ENCODE data around the gene KLF13.
A peak's percentile ranks its signal among the peaks of the same experiment; 100 is the strongest.

The KLF13 gene

DNA sequence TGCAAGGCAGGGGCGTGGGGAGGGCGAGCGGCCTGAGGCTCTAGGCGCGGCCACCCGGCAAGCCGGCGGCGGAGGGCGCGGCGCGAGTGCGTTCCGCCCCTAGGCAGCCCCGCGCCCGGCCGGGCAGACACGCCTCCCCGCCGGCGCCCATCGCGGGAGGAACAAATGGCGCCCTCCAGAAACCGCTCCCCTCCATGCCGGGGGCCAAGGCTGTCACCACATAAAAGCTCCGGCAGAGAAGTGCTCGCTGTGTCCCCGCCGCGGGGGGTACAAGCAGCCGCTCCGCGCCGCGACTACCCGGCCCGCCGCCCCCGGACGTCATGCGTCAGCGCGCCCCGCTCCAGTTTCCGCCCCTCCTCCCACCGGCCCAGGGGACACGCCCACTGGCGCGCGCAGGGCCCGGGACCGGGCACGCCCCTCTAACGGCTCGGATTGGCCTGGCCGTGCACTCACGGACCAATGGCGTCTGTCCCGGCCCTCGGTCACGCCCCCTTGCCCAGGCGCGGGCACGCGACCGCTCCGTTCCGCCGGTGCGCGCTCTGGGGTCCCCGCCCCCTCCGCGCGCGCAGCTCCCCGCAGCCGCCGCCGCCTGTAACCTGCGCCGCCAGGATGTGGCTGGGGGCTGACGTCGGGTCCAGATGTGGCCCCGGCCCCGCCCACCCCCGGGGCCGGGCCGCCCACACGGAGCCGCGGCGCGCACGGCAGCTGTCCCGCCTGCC, at the start of gene KLF13:
KLF13 (plus strand) TSS at position 680 of the 719 bp plus-strand sequence. CDS start 378 bp downstream, outside the sequence.
- peak; percentile 81 for DNase-seq

DNA sequence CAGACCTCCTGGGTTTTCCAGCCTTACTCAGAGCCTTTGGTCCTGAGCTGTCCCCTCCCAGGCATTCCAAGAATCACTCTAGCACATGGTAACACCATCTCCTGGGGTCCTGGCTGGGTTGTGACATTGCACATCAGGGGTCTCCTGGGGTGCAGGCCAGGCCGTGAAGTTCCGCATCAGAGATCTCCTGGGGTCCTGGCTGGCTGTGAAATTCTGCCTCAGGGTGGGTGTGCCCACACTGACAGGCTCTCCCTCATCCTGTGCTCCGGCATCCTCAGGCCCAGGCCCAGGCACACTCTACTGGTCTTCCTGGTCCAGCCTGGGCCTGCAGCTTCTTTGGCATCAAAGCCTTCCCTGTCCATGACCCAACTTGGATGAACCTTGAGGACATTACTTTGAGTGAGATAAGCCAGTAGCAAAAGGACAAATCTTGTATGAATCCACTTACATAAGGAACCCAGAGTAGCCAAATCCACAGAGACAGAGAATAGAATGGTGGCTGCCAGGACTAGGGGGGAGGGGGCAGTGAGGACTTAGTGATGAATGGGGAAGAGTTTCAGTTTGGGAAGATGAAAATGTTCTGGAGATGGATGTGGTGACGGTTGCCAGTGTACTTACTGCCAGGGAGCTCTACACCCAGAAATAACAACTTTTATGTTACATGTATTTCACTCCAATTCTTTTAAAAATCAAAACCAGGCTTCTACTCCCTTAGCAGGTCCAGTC, 49.1 kb upstream of the KLF13 start:
- no peak for DNase-seq

DNA sequence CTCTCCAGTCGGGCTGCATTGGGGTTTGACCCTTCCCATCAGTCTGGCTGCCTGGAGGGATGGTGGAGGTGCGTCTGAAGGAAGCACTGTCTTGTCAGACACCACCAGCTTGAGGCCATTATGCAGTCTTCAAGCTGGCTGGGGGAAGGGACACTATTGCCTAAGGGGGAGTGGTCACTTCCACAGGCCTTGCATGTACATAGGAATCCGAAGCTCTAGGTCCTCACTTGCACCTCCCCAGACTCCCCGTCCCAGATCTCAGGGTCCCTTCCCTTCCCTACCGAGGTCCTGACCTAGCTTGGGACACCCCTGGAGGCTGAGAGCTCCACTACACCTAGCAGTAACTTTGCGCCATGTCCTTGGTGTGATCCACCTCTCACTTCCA, 48.6 kb upstream of the KLF13 start:
- no peak for DNase-seq

DNA sequence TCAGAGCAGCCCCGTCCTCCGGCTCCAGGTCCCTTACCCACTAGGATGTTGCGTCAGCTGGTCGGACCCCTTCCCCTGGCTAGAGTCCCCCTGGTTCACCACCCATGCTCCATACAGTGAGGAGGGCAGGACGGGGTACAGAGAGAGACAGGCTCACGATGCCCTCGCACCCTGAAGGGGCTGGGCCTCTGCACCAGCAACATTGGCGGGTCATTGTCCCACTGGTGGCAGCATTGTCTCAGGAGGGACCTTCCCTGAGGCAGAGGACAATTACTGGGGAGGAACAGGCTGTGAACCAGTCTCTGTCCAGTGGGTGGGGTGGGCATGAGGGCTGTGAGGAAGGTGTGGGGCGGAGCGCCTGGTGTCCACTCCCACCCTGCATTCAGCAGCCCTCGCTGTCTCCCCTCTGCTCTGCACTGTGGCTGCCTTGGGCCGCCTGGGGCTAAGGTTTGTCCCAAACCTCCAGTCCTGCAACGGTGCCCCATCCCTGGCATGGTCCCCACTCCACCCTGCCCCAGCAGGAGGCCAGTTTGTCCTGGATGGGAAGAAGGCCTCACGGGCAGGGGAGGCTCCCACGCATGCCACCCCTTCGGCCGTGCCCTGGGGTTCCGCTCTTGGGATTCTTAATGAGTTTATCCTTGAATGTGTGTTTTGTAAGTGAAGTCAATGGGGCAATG, 48.0 kb upstream of the KLF13 start:
- DNase-seq, result no peak

DNA sequence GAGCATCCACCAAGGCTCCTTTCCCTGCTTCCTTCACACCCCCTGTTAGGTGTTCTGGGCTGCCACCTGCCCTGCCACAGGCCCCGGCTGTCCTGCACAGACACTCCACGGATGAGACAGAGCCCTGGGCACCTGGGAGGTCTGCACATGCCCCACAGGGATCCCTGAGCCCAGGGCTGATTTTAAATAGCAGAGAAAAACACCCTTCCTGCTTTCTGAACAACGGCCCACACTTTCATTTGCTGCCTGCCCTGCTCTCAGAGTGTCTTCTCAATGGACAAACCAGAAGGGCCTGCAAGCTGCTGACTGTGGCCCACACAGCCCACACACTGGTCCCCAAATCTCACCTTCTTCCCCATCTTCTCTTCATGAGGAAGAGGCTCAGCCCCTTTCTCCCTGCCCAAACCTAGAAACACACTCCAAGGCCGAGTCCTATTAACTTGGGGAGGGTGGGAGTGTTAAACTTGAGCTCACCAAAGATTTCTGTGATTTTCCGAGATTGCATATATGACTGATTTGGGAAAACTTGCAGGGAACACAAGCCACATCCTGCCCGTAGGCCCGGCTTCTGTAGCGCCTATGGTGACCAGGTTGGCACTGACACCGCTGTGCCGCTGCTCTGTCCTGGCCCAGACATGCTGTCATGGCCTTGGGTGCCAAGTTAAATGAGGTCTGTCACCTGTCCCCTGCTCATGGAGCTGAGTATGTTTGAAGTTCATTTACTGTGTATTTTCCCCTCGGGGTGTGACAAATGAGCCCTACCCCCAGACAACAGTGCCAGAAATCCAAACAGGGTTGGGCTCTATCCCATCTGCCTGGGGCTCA, 47.2 kb upstream of the KLF13 start:
- no peak for DNase-seq

DNA sequence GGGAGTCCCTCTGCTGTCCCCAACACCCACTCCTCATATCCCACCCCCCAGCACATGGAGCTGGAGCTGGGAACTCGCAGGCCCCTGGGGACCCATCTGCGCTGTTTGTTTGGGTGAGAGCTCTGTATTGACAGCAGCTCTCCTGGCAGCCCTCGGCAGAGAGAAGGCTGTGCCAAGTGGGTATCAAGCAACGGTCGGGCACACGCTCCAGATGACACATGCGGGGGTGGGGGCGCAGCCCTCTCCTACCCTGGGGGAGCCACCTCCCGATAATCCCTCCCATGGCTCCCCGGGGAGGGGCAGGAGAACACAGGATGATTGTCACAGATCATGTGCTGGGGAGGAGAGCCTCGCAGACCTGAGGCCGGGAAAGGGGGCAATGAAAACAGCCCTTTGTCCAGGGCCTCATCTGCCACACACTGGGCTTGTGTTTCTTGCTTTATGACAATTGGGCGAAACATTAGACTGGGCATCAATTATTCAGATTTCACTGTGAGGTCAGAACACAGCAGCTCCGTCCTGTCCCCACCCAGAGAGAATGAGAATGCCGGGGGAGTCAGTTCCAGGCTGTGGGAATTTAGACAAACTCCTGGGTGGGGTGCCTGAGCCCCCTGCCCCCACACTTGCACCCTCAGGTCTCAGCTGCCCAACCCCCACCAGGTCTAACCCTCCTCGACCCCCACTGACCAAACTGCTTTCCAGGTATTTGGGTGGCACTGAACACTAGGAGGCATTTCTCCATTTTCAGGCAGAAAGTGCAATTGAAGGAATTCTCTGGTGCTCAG, 46.4 kb upstream of the KLF13 start:
- DNase-seq, result no peak

DNA sequence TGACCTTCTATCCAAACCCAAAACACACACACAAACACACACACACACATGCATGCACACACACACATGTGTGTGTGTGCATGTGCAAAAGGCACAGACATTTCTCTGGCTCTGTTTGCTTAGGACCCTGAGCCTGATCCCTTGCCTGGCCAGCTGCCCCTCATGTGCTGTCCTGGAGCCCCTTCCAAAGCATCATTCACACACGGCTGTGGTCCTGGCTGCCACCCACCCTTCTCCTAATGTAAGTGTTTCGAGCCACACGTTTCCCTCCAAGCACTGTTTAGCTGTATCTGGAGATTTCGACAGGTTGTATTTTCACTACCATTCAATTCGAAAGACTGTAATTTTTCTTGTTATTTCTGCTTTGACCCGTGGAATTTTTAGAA, 45.8 kb upstream of the KLF13 start:
- no peak for DNase-seq

DNA sequence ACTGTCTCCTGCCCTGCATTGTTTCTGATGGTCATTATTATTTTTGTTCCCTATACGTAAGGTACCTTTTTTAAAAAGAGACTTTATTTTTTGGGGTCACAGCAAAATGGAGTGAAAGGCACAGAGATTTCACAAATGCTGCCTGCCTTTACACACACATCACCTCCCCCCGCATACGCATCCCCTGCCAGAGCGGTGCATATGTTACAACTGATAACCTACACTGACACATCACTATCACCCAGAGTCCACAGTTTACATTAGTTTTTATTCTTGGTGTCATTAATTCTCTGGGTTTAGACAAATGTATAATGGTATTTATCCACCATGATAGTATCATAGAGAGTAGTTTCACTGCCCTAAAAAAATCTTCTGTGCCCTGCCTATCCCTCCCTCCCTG, 43.6 kb upstream of the KLF13 start:
- no peak for DNase-seq

DNA sequence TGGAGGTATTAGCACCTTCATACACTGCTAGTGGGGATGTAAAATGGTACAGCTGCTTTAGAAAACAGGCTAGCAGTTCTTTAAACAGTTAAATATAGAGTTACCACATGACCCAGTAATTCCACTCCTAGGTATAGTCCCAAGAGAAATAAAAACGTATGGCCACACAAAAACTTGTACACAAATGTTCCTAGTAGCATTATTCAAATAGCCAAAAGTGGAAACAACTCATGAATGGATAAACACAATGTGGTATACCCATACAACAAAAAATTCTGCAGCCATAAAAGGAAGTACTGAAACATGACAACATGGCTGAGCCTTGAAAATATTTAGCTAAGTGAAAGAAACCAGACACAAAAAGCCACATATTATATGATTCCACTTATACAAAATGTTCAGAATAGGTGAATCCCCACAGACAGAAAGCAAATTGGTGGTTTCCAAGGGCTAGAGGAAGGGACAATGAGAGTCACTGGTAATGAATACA, 40.8 kb upstream of the KLF13 start:
- no peak for DNase-seq

DNA sequence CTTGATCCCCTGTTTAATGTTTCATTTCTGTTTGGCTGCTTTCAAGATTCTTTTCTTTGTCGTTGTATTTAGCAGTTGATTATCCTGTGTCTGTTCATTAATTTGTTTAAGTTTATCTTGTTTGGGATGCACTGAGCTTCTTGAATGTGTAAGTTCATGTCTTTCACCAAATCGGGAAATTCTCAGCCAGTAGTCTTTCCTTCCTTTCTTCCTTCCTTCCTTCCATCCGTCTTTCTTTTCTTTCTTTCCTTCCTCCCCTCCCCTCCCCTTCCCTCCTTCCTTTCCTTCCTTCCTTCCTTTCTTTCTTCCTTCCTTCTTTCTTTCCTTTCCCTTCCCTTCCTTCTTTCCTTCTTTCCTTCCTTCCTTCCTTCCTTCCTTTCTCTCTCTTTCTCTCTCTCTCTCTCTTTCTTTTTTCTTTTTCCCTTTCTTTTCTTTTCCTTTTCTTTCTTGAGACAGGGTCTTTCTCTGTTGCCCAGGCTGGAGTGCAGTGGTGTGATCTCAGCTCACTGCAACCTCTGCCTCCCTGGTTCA, 35.5 kb upstream of the KLF13 start:
- DNase-seq, result no peak

DNA sequence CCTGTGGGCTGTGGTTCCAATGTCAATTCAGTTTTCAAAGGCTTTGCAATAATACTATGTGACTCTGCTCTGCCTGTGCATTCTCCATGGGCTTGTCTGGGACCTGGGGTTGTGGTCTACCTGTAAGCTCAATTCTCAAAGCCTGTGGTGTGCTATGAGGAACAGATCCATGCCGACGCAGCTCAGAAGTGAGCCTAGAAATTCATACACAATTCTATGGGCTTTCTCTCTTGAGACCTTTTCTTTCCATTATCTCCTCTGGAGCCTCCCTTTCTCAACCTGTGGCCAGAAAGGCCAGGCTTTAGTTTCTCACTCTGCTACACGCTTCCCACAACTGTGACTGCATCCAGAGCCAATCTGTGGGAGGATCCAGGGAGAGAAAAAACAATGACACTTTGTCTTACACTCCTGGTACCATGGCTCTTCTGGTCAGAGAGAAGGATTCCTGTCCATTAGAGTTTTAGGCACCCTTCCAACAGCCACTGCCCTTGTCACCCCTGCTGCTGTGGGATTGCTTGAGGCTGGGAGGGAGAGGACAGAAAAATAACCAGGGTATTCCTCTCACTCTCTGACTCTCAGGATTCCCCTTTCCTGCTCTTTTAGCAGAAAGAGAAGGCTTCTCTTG, 34.1 kb upstream of the KLF13 start:
- DNase-seq, result no peak

DNA sequence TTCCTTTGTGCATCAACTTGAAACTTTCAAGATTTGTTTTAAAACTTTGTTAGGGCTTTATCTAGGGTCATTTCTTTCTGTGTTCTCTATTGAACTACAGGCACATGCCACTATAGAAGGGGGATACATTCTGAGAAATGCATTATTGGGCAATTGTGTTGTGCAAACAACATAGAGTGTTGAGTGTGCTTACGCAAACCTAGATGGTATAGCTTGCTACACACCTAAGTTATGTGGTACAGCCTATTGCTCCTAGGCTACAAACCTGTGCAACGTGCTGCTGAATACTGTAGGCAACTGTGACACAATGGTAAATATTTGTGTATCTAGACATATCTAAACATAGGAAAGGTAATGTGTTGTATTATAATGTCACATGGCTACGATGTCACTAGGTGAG, 33.0 kb upstream of the KLF13 start:
- DNase-seq, result no peak

DNA sequence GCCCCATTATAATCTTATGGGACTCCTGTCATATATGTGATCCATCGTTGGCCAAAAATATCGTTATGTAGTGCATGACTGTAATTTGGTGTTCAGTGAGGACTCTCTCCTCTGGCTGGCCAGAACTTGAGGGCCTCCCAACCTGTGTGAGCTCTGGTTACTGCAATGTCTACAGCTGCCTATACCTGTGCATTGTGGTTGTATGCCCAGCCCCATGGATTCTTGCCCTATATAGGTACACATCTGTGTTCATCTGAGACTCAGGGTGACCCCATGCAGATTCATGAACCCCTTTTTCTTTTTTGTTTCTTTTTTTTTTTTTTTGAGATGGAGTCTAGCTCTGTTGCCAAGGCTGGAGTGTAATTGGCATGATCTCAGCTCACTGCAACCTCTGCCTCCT, 32.6 kb upstream of the KLF13 start:
- DNase-seq, result no peak

DNA sequence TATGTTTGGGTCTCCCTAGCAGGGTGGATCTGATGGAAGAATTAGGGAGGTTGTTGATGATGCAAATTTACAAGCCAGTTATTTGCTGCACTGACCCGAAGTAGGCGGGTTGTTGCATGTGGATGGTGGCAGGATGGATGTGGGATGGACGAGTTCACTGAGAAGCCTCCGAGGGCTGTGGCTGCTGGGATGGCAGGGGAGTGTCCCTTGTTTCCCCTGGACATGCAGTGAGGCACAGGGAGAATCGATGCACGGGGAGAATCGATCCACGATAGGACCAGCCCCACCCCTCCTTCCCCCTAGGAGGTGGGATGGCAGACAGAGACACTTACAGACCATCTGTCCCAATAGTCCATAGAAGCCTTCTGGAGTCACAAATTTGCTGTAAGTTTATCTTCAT, 31.0 kb upstream of the KLF13 start:
- no peak for DNase-seq

DNA sequence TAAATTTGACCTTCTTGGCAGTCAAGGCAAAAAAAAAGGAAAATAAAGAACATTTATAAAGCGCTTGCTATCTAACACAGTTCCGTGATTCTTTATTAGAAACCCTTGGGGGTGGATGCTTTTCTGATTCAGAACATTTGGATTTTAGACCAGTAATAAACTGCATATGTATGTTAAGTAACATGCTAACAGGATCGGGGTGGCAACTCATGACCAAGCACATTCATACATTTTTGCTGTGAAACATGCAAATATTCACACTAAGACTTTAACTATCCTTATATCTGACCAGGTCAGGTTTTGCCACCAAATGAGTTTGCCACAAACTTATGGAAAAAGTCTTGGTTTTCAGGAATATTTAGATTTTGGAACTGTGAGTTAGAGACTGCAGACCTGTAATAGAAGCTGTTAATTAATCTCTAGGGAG, 30.4 kb upstream of the KLF13 start:
- no peak for DNase-seq

DNA sequence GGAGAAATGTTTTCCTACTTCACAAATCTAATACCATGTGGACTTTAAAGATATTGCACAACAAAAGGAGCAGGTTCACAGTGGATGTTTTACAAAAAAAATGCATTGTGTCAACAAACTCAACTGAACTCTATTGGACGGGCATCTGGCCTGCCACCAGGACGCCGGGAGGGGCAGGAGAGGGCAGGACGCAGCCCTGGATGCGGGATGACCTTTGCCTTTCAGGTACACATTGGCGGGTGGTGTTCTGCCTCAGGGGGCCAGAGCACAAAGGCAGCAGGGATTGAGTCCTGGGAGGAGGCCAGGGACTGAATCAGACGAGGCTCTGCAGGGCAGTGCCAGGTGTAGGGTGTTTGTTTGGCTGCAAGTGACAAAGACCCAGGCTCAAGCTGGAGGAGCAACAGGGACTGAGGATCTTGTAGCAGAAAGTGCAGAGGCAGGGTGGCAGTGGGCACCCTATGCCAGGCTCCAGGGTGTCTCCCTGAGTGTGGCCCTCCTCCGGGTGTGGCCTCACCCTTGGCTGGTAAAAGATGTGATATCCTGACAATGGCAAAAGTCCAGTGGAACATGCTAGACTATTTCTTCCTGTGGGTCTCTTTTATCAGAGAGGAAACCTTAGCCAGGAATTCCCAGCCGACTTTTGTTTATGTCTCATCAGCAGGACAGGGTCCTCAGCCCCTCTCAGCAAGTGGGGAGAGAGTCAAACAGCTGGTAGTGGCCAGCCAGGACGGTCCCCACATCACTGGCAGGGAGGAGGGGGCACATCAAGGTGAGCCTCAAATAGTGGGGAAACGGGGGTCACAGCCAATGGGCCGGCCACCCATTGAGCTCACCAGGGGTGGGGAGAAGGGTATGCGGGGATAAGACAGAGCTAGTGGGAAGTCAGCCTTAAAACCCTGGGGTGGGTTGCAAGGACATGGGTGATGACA, 29.7 kb upstream of the KLF13 start:
- no peak for DNase-seq

DNA sequence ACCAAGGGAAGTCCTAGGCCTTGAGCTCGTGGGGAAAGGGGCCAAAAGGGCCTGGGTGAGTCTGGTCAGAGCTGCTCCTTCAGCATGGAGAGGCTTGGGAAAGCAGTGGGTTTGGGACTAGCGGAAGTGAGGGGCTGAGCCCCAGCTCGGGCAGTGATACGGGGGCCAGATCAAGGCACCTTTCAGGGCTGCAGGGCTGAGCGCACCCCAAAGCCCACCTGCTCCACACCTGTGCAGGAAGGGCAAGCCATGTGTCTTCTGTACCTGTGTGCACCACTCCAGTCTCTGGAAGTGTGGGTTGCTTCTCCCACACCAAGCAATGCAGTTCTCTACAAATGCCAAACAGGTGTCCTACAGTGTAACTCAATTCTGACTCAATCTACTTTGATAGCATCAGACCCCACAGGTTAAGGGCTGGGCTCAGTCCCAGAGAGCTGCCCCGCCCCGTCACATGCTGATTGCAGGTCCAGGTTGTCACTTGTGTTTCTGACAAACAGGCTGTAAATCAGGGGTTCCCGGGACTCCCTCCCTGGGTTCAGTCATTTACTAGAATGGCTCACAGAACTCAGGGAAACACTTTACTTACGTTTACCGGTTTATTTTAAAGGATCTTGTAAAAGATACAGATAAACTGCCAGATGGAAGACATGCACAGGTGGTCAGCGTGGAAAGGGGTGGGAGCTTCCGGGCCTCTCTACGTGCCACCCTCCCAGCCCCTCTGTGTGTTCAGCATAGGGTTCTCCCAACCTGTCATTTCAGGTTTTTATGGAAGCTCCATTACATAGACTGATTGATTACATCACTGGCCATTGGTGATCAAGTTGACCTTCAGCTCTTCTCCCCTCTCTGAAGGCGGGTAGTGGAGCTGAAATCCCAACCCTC, 28.8 kb upstream of the KLF13 start:
- no peak for DNase-seq

DNA sequence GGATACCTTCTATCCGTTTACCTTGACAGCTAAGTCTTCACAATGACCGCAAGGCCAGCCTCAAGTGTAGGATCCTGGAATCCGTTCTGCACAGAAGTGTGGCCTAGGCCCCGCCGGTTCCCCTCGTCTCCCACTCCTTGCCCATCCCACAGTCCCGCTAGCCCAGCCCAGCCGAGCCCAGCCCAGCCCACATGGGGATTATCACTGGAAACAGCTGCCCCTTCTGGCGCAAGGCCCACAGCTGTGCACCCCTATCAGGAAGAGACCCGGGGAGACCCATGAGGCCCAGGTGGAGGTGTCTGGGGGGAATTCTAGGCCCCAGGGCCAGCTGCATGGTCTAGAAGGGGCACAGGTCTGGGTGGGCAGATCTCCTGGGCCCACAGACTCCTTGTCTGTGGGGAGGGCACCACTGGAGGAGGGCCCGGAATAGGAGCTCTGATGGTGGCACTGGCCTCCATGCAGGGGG, 27.9 kb upstream of the KLF13 start:
- DNase-seq, result no peak

DNA sequence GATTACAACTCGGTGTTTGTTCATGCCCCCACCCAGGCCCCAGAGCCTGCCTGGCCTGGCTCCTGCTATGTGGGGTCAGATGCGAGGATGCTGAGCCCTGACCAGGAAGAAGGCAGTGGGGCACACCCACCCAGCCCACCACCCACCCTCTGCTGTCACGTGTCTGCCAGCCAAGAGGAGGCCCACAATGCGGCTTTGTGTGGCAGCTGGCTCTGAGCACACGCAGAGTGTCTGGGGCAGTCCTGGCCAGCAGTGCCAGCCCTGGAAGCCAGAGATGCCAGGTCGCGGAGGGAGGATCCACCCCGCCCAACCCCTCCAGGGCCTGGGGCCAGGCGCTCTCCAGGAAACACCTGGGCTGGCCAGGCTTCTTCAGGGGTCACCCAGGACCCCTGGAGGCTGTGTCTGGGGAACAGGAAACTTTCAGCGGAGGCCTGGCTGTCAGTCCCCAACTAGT, 26.4 kb upstream of the KLF13 start:
- no peak for DNase-seq

Measured in NCI-H510A (cell line).